ENCODE measurements around the gene AHCY.
"Not testable (repeated sequence)": the region's sequence is repeated elsewhere in the genome, so short reads cannot be mapped to it uniquely, and the experiment has no call there.

AHCY gene

GRCh38 chr20:34296468-34296867, 6.7 kb downstream of the AHCY start:
- DNase-seq (ENCODE audit: low read depth) = no peak

GRCh38 chr20:34295284-34295683, 7.9 kb downstream of the AHCY start:
- DNase-seq (ENCODE audit: low read depth) = no peak

- no peak for DNase-seq (ENCODE audit: low read depth)
These were observed 8.6 kb downstream of the AHCY start for GRCh38 chr20:34294563-34294962.

DNA sequence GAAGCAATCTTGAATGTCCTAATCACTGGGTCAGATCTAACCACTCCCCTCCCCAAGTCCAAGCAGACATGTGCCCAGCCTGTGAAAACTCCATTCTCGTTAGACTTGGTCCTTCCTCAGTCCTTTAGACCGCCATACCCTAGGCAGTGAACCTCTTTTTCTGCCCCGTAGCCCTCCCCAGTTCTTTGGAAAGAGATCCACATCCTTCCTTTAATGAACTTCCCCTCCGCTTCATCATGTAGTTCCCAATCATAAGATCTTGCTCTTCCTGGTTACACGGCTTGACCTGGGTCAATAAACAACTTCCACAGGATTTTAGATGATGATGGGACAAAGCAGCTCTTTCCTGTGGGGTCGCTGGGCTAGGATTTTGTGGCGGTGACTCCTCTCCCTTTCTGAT, 9.6 kb downstream of the AHCY start:
- DNase-seq (ENCODE audit: low read depth) = no peak

DNA sequence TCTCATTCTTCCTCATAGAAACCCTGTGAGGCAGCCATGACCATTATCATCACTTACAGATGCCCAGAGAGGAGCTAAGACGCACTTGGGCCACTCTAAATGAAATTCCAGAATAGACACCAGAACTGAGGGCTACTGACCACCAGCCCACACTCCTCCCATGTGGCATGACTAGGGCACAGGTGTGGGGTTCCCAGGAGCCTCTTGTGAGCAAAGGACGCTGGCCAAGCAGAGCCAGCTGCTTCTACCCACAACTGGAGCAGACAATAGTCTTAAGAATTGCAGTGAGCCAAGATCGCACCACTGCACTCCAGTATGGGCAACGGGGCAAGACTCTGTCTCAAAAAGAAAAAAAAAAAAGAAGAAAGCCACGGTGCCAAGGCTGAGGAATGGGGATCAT, 10.0 kb downstream of the AHCY start:
- DNase-seq (ENCODE audit: low read depth) = no peak

- no peak for DNase-seq (ENCODE audit: low read depth)
These were observed 10.7 kb downstream of the AHCY start for GRCh38 chr20:34292496-34292895.

GRCh38 chr20:34290471-34290870, 12.7 kb downstream of the AHCY start:
- no peak for DNase-seq (ENCODE audit: low read depth)

GRCh38 chr20:34287500-34287899, 15.7 kb downstream of the AHCY start:
- DNase-seq (ENCODE audit: low read depth) = not testable (repeated sequence)

- no peak for DNase-seq (ENCODE audit: low read depth)
These were observed 17.7 kb downstream of the AHCY start for GRCh38 chr20:34285450-34285849.

DNA sequence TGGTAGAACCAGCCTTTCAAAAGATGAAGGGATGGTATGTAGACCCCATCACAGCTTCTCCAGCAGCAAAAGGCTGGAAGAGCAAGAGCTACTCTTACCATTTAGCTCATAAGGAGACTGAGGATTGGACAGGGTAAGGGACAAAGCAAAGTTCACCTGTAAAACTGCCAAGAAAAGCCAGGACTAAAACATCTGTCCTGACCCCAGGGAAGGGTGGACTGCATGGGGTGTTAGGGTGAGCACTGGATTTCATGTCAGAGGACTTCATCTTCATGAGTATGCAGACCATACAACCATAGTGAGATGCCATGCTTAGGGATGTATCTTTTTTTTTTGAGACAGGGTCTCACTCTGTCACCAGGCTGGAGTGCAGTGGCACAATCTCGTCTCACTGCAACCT, 19.3 kb downstream of the AHCY start:
- DNase-seq (ENCODE audit: low read depth) = no peak

- no peak for DNase-seq (ENCODE audit: low read depth)
These were observed 21.1 kb downstream of the AHCY start for GRCh38 chr20:34282041-34282440.

- DNase-seq (ENCODE audit: low read depth) = no peak
These were observed 22.0 kb downstream of the AHCY start for GRCh38 chr20:34281177-34281576.

GRCh38 chr20:34274694-34275093, 28.5 kb downstream of the AHCY start:
- no peak for DNase-seq (ENCODE audit: low read depth)

DNA sequence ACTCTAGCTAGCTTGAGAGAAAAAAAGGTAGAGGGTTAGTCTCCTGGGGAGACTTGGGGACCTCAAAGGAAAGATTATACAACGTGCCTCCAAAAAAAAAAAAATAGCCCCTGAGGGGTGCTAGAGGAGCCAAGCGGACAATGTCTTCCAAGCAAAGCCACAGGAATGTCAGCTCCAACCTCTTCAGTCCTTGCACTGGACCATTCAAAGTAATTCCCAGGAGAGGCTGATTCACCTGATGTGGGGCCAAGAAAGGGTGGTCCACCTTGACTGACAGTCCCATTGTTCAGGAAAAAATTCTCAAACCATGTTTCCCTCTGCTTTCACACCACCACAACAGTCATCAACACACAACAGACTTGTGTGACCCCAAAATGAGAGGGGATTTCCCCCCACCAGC, 31.2 kb downstream of the AHCY start:
- no peak for DNase-seq (ENCODE audit: low read depth)

GRCh38 chr20:34269996-34270627, 33.0 kb downstream of the AHCY start:
- no peak for DNase-seq (ENCODE audit: low read depth)

- DNase-seq (ENCODE audit: low read depth) = no peak
These were observed 34.1 kb downstream of the AHCY start for GRCh38 chr20:34268851-34269636.

DNA sequence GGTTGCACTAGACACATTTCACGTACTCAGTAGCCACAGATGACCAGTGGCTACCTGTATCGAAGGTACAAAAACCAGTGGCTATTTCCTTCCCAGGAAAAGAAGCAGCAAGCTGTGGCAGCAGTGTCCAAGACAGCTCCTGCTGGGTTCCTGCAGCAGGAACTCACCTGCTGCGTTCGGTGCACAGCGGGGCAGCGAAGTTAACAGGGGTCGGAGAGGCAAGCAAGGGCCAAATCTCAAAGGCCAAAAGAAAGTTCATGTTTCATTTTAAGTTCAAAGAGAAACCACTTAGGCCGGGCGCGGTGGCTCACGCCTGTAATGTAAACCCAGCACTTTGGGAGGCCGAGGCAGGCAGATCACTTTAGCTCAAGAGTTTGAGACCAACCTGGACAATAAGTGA, 35.0 kb downstream of the AHCY start:
- DNase-seq (ENCODE audit: low read depth) = no peak

GRCh38 chr20:34264141-34264540, 39.0 kb downstream of the AHCY start:
- no peak for DNase-seq (ENCODE audit: low read depth)

GRCh38 chr20:34263468-34263867, 39.7 kb downstream of the AHCY start:
- not testable (repeated sequence) for DNase-seq (ENCODE audit: low read depth)

DNA sequence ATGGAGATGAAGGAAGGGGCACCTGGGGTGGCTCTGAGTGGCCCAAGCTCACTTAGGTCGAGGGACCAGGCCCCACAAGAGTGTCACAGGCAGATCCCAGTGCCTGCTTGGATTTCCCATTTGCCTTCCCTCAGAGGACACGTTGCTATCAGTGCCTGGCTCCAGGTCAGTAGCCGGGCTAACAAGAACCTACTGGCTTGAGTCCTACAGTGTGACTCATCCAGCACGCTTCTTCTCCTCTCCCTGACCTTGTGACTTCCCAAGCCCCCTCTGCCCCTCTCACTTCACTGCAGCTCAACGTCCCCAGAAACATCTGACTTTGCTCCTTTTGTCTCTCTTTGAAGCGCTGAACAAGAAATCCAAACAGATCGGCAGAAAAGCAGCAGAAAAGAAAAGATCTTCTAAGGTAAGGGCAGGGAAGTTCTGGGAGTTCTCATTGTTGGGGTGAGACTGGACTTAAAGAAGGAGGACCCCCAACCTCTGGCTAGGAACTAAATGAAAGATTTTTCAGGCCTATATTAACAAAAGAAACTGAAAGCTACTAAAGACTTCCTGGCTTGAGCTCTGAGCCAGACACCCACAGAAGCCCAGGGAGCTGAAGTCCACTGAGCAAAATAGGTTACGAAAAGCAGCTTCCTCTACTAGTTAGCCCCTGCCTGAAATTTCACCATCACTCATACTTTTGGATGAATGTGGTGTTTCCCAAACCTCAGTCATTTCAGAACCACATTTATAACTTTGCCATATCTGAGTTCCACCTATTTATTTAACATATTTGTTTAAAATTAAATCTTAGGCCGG, 40.5 kb downstream of the AHCY start:
- DNase-seq (ENCODE audit: low read depth) = no peak

DNA sequence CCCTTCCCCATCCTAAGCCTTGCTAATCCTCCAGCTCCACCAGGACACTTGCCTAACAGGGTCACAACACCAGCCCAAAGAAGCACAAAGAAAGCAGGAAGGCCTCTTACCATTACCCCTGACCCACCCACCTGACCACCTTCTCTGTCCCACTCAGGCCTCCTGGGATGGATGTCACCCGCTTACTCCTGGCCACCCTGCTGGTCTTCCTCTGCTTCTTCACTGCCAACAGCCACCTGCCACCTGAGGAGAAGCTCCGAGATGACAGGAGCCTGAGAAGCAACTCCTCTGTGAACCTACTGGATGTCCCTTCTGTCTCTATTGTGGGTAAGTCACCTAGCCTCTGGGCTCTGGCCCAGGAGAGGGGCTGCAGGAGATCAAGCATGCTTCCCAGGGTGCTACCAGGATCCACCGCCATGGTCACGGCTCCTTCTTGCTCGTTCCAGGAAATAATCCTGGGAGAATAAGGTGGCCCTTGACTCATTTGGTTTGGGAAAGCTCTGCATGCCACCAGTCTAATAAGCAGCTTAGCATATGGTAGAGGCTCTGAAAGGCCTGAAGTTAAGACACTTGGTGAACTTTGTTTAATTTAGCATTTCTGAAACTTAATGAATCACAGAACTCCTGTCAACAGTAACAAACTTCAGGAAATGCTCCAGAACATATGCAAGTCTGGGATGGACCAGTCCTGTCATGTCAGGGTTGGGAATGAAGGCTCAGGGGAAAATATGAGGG, 42.8 kb downstream of the AHCY start:
- DNase-seq (ENCODE audit: low read depth) = no peak

DNA sequence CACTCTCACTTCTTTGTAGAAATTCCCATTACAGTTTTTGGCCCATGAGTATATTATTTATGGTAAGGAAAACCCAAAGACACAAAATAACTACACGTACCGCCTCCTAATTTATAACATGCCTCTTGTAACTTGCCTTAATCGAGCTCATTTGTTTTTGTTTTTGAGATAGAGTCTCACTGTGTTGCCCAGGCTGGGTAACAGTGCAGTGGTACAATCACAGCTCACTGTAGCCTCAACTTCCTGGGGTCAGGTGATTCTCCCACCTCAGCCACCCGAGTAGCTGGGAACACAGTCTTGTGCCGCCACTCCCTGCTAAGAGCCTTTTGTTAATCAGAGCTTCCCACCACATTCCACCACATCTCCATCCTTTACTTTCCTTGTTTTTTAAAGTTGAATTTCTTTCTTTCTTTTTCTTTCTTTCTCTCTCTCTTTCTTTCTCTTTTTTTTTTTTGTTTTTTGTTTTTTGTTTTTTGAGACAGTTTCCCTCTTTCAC, 46.5 kb downstream of the AHCY start:
- DNase-seq (ENCODE audit: low read depth) = no peak
